Kasumi-1 (cell line): ENCODE measurements around the gene CDH4.
"Not testable (repeated sequence)": the region's sequence is repeated elsewhere in the genome, so short reads cannot be mapped to it uniquely, and the experiment has no call there.

Experiments used
- DNase-seq, 2 experiments: peaks; one replicate each; lab custom pipeline; 2025; lab: John Stamatoyannopoulos, UW

The CDH4 gene

DNA sequence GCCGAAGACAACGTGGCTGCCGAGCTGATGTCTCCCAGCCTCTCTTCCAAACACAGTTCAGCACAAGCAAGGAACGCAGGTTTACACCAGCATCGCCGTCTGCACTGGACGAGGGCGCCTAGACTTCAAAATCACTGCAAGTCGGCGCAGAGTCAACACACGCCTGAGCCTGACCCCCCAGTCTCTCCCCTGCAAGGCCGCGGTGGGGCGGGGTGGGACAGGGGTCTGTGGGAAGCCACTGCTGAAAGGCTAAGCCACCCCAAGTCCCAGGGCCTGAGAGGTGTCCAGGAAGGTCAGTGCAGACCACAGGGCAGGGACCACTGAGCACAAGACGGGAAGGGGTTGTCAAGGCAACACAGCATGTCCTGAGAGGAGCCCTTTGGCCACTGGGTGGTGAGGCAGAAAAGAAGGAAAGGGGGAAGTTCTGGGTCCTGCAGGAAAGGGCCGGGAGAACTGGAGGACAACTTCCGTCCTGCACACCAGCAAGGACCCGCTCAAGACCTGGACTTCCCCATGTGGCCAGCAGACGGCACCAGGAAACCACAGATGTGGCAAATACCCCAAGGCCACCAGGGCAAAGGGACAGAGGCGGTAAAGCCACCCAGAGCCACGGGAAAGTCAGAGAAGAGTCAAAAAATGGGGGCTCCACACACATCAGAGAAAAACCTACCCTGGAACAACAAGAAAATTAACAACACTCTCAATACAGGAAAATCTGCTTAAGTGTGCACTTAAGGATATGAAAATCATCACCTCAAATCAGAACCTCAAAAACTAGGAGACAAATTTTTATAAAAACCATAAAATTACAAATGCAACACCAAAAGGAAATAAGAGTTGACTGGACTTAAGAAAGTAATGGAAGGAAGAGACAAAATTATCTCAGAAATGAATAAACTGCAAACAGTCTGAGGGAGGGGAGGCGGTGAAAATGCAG is 728.9 kb downstream of the CDH4 start:
- DNase-seq: peak; percentile 48 to 57

- not testable (repeated sequence) for DNase-seq
These were observed 729.6 kb downstream of the CDH4 start for GRCh38 chr20:61981691-61982090.

DNA sequence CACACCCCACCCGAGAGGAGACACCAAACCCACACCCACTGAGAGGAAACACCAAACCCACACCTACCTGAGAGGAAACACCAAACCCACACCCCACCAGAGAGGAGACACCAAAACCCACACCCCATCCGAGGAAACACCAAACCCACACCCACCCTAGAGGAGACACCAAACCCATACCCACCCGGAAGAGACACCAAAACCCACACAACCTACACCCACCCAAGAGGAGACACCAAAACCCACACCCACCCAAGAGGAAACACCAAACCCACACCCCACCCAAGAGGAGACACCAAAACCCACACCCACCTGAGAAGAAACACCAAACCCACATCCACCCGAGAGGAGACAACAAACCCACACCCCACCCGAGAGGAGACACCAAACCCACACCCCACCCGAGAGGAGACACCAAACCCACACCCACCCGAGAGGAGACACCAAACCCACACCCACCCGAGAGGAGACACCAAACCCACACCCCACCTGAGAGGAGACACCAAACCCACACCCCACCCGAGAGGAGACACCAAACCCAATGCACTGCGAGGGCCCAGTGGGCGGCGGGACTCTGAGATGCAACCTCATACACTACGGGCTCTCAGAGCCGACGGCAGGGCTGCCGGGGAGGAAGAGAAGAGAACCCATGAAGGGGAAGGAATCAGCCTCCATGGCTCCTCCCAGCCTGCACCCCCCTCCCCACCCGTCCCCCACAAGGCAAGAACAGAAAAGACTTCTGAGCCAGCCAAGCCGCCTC is 730.3 kb downstream of the CDH4 start:
- DNase-seq: no peak

DNA sequence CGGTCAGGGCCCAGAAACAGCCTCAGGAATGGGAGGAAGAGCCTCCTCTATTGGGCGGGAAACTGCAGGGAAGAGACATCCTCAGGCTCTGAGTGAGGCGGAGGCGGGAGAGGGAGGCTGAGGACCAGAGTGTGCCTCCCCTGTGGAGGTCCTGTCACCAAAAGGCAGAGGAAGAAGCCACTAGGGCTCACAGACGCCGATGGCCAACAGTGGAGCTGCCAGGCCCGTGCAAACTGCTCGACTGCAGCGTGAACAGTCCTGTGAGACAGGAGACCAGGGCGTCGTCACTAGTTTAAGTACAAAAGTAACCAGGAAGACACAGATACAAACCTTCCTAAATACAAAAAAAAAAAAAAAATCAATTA is 730.9 kb downstream of the CDH4 start:
- DNase-seq: no peak

GRCh38 chr20:61983965-61984364 is 731.9 kb downstream of the CDH4 start:
- DNase-seq: no peak

GRCh38 chr20:61984431-61984830 is 732.4 kb downstream of the CDH4 start:
- not testable (repeated sequence) for DNase-seq

DNA sequence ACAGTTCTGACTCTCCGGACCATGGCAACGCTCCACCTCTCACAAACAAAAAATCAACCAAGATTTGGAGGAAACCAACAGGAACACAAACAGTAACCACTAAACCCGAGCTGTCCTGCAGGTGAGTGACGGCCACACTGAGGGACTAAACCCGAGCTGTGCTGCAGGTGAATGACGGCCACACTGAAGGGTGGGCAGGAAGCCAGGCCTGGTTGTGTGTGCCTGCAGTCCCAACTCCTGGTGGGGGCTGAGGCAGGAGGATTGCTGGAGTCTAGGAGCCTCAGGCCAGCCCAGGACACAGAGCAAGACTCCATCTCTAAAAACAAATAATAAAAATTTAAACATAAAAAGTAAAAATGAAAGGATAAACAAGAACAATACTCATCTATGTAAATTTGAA is 733.0 kb downstream of the CDH4 start:
- DNase-seq: no peak

- DNase-seq: no peak
These were observed 734.8 kb downstream of the CDH4 start for GRCh38 chr20:61986762-61987321.

DNA sequence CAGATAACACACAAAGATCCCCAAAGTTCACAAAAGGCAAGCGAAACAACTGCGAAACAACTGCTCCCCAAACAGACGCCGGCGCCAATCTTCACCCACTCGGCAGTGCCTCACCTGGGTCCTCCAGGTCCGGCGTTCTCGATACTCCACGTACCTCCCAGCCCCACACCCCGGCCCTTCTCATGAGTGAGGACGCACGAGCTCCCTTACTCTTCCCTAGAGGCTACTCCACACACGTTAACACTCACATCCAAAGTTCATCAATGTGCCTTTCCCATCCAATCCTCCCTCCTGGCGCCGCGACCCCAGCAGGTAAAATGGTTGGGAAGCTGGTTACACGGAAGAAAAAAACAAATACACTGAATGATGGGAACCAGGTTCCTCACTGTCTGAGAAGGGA is 736.6 kb downstream of the CDH4 start:
- no peak for DNase-seq

DNA sequence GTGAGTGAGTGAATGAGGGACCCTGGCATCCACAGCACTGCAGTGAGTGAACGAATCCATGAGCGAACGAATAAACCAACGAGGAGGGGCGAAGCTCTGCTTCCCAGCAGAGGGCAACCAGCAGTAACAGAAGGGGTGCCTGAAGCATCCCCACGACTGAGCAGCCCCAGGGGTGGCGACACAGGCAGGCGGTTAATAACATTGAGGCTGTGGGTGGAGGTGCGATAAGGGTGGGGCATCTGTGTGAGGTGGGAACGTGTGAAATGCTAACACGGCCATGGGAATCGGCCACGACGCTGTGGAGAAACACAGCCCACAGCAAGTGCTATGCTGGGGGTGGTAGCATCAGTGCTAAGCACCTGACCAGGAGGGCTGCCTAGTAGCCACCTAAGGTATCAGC is 737.7 kb downstream of the CDH4 start:
- DNase-seq: no peak
